ENCODE results near the gene LRRN1.

DNA sequence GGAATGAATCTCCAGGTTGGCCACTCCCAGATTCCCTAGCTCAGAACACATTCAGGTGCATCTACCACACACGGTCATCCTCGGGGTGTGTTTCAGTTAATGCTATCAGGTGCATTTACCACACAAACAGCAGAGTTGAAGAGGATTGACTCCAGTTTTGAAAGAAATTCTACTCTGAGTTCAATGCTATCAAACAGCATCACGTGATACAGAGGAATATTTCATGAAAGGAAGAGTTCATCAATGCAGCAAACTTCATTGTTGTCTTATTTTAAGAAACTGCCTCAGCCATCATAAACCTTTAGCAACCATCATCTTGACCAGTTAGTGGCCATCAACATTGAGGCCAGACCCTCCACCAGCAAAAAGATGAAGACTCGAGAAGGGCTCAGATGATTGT is 22.6 kb upstream of the LRRN1 start:
- TF ChIP-seq REST (IDR thresholded peaks at IDR 0.05; ENCODE audit: insufficient read depth in 1 of 2, low read depth in 2 of 2, low read length in 2 of 2) (no peak), SIN3A (IDR thresholded peaks at IDR 0.05; ENCODE audit: borderline replicate concordance, insufficient read depth, low read length) (no peak), POLR2AphosphoS5 (IDR thresholded peaks at IDR 0.05; ENCODE audit: low read depth, low read length) (no peak), TAF1 (IDR thresholded peaks at IDR 0.05; ENCODE audit: borderline replicate concordance, insufficient read depth, low read length) (no peak), FOXP2 (optimal IDR thresholded peaks at IDR 0.05; ENCODE audit: borderline replicate concordance, extremely low read depth, extremely low read length, insufficient read depth) (no peak)

Data from PFSK-1 (cell line).